C4-2B (cell line): ENCODE measurements around the gene RAB3IL1.

ENCODE experiments used
- H3K27ac ChIP-seq: fragments of 450-650 bp; 2 replicates; pipeline ENCODE4 v1.5.1; 2017
- CTCF ChIP-seq: fragments of 450-650 bp; conservative IDR thresholded peaks from 2 replicates; pipeline ENCODE4 v1.5.1; 2017; ENCODE audit warnings: mild to moderate bottlenecking
- ZFX ChIP-seq: fragments of 450-650 bp; IDR thresholded peaks from 2 replicates; pipeline ENCODE4 v1.6.1; 2017

The RAB3IL1 gene

GRCh38 chr11:61905067-61905696, 12.2 kb downstream of the RAB3IL1 start:
- TF ChIP-seq CTCF = no peak
- no peak for TF ChIP-seq ZFX
- no peak overlapping the region for H3K27ac ChIP-seq

GRCh38 chr11:61904539-61905048, 12.8 kb downstream of the RAB3IL1 start:
- no peak overlapping the region for H3K27ac ChIP-seq
- TF ChIP-seq CTCF = no peak
- no peak for TF ChIP-seq ZFX

- no peak overlapping the region for H3K27ac ChIP-seq
- no peak for TF ChIP-seq CTCF
- TF ChIP-seq ZFX = no peak
Observed at GRCh38 chr11:61903845-61904244, 13.5 kb downstream of the RAB3IL1 start.

- TF ChIP-seq CTCF (no peak), ZFX (no peak)
- H3K27ac ChIP-seq = no peak overlapping the region
Observed at GRCh38 chr11:61902313-61902712, 15.1 kb downstream of the RAB3IL1 start.

GRCh38 chr11:61901397-61901796, 16.0 kb downstream of the RAB3IL1 start:
- H3K27ac ChIP-seq = no peak overlapping the region
- no peak for TF ChIP-seq CTCF
- TF ChIP-seq ZFX = no peak

GRCh38 chr11:61900251-61900650, 17.1 kb downstream of the RAB3IL1 start:
- no peak overlapping the region for H3K27ac ChIP-seq

More at GRCh38 chr11:61900251-61900650, 17.1 kb downstream of the RAB3IL1 start:
- TF ChIP-seq ZFX (no peak), CTCF (no peak)
